HG03103 (cell line): Measurements from ENCODE around the gene ZNF283.
"Not testable (repeated sequence)": the region's sequence is repeated elsewhere in the genome, so short reads cannot be mapped to it uniquely, and the experiment has no call there.

Source experiments
- ATAC-seq: cut with Tn5 transposase; IDR thresholded peaks from one replicate; pipeline ENCODE4 v1.9.1; 2021; ENCODE audit warnings: low read depth; ENCODE audit not compliant: unreplicated experiment

Gene ZNF283

GRCh38 chr19:43798546-43799409 is 28.3 kb upstream of the ZNF283 start:
- no peak for ATAC-seq

GRCh38 chr19:43799502-43800142 is 27.5 kb upstream of the ZNF283 start:
- no peak for ATAC-seq

GRCh38 chr19:43802216-43802951 is 24.7 kb upstream of the ZNF283 start, which contains the start of gene LYPD5:
LYPD5 (minus strand) TSS chr19:43802447; CDS start chr19:43802380, 67 bp downstream.
- no peak for ATAC-seq

- no peak for ATAC-seq
These were observed 22.7 kb upstream of the ZNF283 start for GRCh38 chr19:43804432-43804831.

- not testable (repeated sequence) for ATAC-seq
These were observed 20.7 kb upstream of the ZNF283 start for GRCh38 chr19:43806401-43806800.

GRCh38 chr19:43806848-43807247 is 20.3 kb upstream of the ZNF283 start:
- no peak for ATAC-seq

- no peak for ATAC-seq
These were observed 19.5 kb upstream of the ZNF283 start for GRCh38 chr19:43807651-43808050.

- ATAC-seq: no peak
These were observed 17.1 kb upstream of the ZNF283 start for GRCh38 chr19:43809762-43810696.

- ATAC-seq: no peak
These were observed 15.3 kb upstream of the ZNF283 start for GRCh38 chr19:43811837-43812236.

- ATAC-seq: no peak
These were observed 14.9 kb upstream of the ZNF283 start for GRCh38 chr19:43812259-43812658.

GRCh38 chr19:43812688-43813087 is 14.4 kb upstream of the ZNF283 start:
- no peak for ATAC-seq

- ATAC-seq: no peak
These were observed 12.3 kb upstream of the ZNF283 start for GRCh38 chr19:43814663-43815352.

- ATAC-seq: not testable (repeated sequence)
These were observed 9.7 kb upstream of the ZNF283 start for GRCh38 chr19:43817454-43817853.

GRCh38 chr19:43818500-43818899 is 8.6 kb upstream of the ZNF283 start:
- no peak for ATAC-seq

GRCh38 chr19:43820098-43820883 is 6.8 kb upstream of the ZNF283 start:
- ATAC-seq: no peak

- ATAC-seq: no peak
These were observed 6.3 kb upstream of the ZNF283 start for GRCh38 chr19:43820884-43821215.

GRCh38 chr19:43823856-43824255 is 3.3 kb upstream of the ZNF283 start:
- ATAC-seq: not testable (repeated sequence)

GRCh38 chr19:43824572-43824971 is 2.5 kb upstream of the ZNF283 start:
- ATAC-seq: not testable (repeated sequence)

GRCh38 chr19:43839139-43839538 is 12.0 kb downstream of the ZNF283 start:
- no peak for ATAC-seq
